Colon (tissue), 2 donors: Measurements from ENCODE around the gene MAST4.
"Not testable (repeated sequence)": the region's sequence is repeated elsewhere in the genome, so short reads cannot be mapped to it uniquely, and the experiment has no call there.

ENCODE experiments used
- FAIRE-seq: peaks from 2 replicates; lab custom pipeline; 2012; peaks lifted over from hg19 to GRCh38; lab: Jason Lieb, UNC
- donor health status: control.
- donor health status: control.

The MAST4 gene

DNA sequence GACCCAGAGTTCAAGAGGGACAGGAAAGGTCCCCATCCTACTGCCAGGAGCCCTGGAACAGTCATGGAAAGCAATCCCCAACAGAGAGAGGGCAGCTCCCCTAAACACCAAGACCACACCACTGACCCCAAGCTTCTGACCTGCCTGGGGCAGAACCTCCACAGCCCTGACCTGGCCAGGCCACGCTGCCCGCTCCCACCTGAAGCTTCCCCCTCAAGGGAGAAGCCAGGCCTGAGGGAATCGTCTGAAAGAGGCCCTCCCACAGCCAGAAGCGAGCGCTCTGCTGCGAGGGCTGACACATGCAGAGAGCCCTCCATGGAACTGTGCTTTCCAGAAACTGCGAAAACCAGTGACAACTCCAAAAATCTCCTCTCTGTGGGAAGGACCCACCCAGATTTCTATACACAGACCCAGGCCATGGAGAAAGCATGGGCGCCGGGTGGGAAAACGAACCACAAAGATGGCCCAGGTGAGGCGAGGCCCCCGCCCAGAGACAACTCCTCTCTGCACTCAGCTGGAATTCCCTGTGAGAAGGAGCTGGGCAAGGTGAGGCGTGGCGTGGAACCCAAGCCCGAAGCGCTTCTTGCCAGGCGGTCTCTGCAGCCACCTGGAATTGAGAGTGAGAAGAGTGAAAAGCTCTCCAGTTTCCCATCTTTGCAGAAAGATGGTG lies 568.8 kb downstream of the MAST4 start:
- FAIRE-seq, result no peak

DNA sequence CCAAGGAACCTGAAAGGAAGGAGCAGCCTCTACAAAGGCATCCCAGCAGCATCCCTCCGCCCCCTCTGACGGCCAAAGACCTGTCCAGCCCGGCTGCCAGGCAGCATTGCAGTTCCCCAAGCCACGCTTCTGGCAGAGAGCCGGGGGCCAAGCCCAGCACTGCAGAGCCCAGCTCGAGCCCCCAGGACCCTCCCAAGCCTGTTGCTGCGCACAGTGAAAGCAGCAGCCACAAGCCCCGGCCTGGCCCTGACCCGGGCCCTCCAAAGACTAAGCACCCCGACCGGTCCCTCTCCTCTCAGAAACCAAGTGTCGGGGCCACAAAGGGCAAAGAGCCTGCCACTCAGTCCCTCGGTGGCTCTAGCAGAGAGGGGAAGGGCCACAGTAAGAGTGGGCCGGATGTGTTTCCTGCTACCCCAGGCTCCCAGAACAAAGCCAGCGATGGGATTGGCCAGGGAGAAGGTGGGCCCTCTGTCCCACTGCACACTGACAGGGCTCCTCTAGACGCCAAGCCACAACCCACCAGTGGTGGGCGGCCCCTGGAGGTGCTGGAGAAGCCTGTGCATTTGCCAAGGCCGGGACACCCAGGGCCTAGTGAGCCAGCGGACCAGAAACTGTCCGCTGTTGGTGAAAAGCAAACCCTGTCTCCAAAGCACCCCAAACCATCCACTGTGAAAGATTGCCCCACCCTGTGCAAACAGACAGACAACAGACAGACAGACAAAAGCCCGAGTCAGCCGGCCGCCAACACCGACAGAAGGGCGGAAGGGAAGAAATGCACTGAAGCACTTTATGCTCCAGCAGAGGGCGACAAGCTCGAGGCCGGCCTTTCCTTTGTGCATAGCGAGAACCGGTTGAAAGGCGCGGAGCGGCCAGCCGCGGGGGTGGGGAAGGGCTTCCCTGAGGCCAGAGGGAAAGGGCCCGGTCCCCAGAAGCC lies 569.6 kb downstream of the MAST4 start:
- no peak for FAIRE-seq

GRCh38 chr5:67166460-67167285 lies 570.5 kb downstream of the MAST4 start:
- FAIRE-seq, result no peak

DNA sequence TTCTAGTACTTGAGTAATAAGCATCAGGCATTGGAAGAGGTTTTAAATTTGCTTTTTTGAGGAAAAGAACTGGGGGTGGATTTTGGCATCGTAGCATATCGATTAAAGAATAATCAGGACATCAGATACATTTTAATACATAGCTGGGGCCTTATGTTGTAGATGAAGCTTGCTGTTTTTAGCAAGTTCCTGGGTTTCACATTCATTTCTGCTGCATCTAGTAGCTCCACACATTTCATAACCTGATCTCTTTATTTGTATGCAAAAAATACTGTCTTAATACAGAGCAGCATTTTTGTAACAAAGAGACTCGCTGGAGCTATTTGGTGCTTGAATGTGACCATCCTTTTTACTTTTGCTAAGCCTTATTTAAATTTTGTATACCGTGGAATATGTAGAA lies 571.9 kb downstream of the MAST4 start:
- FAIRE-seq, result no peak

DNA sequence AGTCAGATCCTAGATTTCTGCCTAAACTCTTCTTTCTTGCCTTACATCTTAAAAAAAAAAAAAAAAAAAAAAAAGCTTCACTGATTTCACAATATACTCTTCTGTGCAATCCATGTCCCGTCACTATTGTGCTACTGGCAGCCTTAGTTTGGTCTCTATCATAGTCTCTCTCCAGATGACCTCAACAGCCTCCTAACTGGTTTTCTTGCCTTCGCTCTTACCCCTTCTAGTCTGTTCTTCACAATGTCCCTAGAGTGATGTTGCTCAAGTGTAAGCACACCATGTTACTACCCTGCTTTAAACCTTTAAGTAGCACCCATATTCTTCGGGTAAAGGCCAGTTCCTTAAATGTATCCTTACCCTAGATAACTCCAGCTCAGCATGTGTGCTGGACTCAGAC lies 574.6 kb downstream of the MAST4 start:
- FAIRE-seq, result no peak

DNA sequence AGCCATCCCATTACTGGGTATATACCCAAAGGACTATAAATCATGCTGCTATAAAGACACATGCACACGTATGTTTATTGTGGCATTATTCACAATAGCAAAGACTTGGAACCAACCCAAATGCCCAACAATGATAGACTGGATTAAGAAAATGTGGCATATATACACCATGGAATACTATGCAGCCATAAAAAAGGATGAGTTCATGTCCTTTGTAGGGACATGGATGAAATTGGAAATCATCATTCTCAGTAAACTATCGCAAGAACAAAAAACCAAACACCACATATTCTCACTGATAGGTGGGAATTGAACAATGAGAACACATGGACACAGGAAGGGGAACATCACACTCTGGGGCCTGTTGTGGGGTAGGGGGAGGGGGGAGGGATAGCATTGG lies 577.2 kb downstream of the MAST4 start:
- not testable (repeated sequence) for FAIRE-seq

- no peak for FAIRE-seq
These were observed 577.8 kb downstream of the MAST4 start for GRCh38 chr5:67173959-67174358.

GRCh38 chr5:67176936-67177335 lies 580.7 kb downstream of the MAST4 start:
- no peak for FAIRE-seq

- no peak for FAIRE-seq
These were observed 581.9 kb downstream of the MAST4 start for GRCh38 chr5:67178085-67178484.

GRCh38 chr5:67178966-67179365 lies 582.8 kb downstream of the MAST4 start:
- no peak for FAIRE-seq

DNA sequence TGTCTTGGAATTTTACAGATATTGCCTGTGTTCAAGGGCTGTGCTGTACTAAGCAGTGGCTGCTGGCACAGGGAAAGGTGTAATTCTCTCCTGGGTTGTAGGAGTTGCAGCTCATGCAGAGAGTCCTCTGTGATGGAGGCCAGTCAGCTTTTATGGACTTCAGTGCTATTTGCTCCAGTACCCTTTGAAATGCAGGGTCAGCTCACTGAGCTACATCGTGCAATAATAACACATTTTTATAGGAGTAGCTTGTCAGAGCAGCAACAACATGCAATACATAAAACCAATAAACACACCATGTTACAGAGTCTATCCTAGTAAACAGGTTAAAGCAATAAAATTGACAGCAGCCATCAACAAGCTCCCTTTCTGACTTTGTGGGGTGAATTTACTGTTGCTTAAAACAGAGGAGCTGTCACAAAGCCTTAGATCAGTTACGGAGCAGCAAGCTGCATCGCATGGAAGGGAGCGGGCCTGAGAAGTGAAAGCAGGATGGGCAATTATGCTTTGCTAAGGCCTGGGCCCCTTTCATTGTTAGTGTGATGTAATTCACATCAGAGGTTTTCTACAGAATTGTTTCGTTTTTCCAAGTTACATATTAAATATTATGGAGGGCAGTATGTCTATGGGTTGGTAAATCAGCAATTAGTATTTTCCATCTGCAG lies 583.6 kb downstream of the MAST4 start:
- FAIRE-seq, result no peak

- no peak for FAIRE-seq
These were observed 585.5 kb downstream of the MAST4 start for GRCh38 chr5:67181648-67182221.

DNA sequence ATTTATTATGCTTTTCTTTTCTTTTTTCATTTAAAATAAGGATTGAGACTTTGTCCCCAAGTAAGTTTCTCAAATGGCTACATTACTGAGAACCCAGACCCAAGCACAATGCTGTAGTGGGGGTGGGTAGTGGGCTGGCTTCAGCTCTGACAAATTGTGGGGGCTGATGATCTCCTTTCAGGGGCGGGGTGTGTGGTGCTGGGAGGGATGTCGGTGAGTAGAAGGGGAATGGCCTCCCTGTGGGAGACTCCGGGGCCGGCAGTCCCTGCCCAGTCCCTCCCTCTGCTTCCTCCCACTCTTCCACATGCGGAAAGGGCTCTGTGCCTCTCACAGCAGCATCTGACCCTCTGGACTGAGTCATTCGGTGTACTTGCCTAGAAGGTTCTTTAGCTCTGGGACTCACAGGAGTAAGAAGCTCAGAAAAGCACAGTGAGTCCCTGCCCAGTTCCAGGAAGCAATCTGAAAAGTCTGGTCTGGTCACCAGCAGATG lies 586.2 kb downstream of the MAST4 start:
- FAIRE-seq, result no peak

DNA sequence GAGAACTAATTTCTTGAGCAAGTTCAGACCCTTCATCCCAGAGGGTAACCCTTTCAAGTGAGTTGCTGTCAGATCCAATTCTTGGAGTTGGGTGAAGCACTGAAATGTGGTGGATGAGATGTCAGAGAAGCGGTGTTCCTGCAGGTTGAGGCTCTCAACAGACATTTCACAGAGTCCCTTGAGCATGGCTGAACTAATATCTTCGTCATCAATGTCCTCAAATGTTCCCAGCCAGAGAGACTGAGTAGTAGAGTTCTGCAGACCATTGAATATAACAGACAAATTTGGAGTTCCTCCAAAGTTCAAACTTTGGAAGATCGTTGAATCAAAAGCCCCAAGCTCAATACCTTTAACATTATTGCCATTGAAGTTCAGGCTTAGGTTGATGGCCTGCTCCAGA lies 587.7 kb downstream of the MAST4 start:
- FAIRE-seq, result no peak

GRCh38 chr5:67187006-67187715 lies 591.0 kb downstream of the MAST4 start:
- no peak for FAIRE-seq

- FAIRE-seq, result no peak
These were observed 592.3 kb downstream of the MAST4 start for GRCh38 chr5:67188274-67189078.

DNA sequence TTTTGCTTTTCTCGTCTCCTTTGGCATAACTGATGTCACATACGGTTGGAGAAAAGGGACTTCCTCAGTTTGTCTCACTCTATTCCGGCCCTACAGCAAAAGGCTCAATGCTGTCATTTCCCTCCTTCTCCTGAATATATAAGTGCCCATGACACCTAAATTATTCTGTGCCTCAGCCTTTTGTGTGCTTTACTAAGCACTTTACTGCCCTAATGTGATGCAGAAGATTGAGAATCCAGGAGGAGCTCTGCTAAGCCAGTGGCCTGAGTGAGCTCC lies 592.8 kb downstream of the MAST4 start:
- no peak for FAIRE-seq

GRCh38 chr5:67189931-67190330 lies 593.7 kb downstream of the MAST4 start:
- no peak for FAIRE-seq

DNA sequence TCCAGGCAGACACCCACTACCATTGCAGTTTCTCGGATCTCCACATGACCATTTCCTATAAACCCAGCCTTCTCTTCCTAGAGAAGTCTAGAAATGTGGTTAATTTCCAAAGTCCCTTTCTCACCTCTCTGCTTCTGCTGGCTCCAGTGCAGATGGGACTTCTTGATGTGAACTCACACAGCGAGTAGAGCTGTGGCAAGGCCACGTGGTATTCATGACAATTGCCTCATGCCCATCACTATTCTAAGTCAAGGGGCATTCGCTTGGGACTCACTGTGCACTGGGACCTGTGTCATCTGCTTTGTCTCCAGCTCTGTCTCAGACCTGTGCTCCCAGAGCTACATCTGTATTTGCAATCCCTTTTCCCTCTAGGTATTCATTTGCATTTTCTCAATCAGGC lies 594.2 kb downstream of the MAST4 start:
- FAIRE-seq, result no peak

DNA sequence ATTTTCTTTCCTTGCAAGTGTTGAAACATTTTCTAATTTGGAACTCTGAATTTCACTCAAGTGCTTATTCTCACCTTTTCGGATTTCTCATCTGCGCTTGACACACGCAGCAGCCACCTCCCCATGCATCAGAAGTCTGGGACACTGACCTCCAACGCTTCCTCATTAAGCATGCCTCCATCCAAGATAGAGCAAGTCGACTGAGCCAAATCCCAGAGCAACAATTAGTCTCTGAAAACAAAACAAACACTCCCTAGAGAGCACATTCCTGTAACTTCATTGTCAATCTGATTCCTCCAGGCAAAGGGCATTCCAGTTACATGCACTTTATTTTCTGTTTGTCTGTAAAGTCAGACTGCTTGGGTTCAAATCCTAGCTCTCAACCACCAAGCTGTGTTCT lies 594.7 kb downstream of the MAST4 start:
- no peak for FAIRE-seq
